Naive B cell (primary cell): Measurements from ENCODE around the gene CTBP1. TPM values are rescaled to one million over a fixed set of nuclear protein-coding genes. Genes with fewer than 3 reads are reported as not detected.
"Not testable (repeated sequence)": the region's sequence is repeated elsewhere in the genome, so short reads cannot be mapped to it uniquely, and the experiment has no call there.

Experiments
- ATAC-seq, 2 donors: fragments of 150-1000 bp; cut with Tn5 transposase; 2 replicates each; pipeline ENCODE4 v1.10.0; 2021; ENCODE audit warnings: low read depth in 2 of 2, mild to moderate bottlenecking in 2 of 2, moderate library complexity in 2 of 2
- DNase-seq: peaks from one replicate; pipeline ENCODE4 v3.0.0; 2022
- H3K27ac Mint-ChIP-seq, 6 donors: one replicate each; pipeline ENCODE4 v1.8.0; 2020 to 2022; ENCODE audit warnings: mild to moderate bottlenecking in 6 of 6, mixed read lengths in 6 of 6, moderate library complexity in 5 of 6, inconsistent platforms in 2 of 6
- H3K27me3 Mint-ChIP-seq, 3 donors: one replicate each; pipeline ENCODE4 v1.8.0; 2021 to 2022; ENCODE audit warnings: mixed read lengths in 3 of 3, mild to moderate bottlenecking in 1 of 3
- H3K36me3 Mint-ChIP-seq, 2 donors: one replicate each; pipeline ENCODE4 v1.8.0; 2020 to 2022; ENCODE audit warnings: mixed read lengths in 2 of 2, inconsistent platforms in 1 of 2, mild to moderate bottlenecking in 1 of 2
- H3K4me1 Mint-ChIP-seq, 3 donors: one replicate each; pipeline ENCODE4 v1.8.0; 2020 to 2022; ENCODE audit warnings: mixed read lengths in 3 of 3, inconsistent platforms in 1 of 3, mild to moderate bottlenecking in 1 of 3, moderate library complexity in 1 of 3
- H3K4me3 Mint-ChIP-seq, 8 donors: one replicate each; pipeline ENCODE4 v1.8.0; 2020 to 2022; ENCODE audit warnings: mild to moderate bottlenecking in 8 of 8, mixed read lengths in 8 of 8, moderate library complexity in 8 of 8, inconsistent platforms in 2 of 8
- H3K9me3 Mint-ChIP-seq, 7 donors: one replicate each; pipeline ENCODE4 v1.8.0; 2020 to 2022; ENCODE audit warnings: mixed read lengths in 7 of 7, mild to moderate bottlenecking in 5 of 7, inconsistent platforms in 2 of 7, moderate library complexity in 1 of 7
- polyA plus RNA-seq, 6 donors: library from polyadenylated mRNA; unstranded; fragments of 300-500 nt; fragmentation: Illumina TruSeq; gene quantifications; one replicate each; pipeline ENCODE4 v1.2.3, GENCODE V29; 2021; ENCODE audit warnings: low read depth in 6 of 6

The CTBP1 gene
- polyA plus RNA-seq, 6 donors from 2014 or later: 46.4 to 98.8 (median 79.8) TPM

DNA sequence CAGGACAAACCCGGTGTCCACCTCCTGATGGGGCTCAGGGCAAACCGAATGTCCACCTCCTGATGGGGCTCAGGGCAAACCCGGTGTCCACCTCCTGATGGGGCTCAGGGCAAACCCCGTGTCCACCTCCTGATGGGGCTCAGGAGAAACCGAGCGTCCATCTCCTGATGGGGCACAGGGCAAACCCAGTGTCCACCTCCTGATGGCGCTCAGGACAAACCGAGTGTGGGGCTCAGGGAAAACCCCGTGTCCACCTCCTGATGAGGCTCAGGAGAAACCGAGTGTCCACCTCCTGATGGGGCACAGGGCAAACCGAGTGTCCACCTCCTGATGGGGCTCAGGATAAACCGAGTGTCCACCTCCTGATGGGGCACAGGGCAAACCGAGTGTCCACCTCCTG, 12.1 kb downstream of the CTBP1 start:
- H3K36me3 Mint-ChIP-seq, H3K9me3 Mint-ChIP-seq, DNase-seq, H3K4me3 Mint-ChIP-seq, H3K27me3 Mint-ChIP-seq, ATAC-seq, H3K27ac Mint-ChIP-seq: not testable (repeated sequence)
- peaks cover 2 to 18% (median 13%) of the 10 kb centered on the region in 3 donors for H3K4me1 Mint-ChIP-seq

DNA sequence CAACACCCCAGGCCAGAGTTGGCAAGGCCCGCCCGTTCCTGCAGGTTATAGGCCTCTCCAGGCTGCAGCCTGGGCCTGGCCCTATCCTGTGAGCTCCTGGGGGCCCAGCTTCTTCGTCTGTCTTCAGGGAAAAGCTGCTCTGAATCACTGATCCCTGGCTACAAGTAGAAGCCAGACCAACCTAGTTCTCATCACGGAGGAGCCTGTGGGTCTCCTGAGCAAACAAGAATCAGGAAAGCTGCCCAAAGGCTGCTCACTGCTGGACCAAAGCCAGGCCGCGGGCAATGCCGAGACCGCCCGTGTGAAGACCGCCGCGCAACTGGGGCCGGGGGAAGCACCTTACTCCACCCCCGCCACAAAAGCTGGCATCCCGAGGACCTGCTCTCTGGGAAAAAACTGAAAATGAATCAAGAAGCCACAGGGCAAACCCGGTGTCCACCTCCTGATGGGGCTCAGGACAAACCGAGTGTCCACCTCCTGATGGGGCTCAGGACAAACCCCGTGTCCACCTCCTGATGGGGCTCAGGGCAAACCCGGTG, 12.8 kb downstream of the CTBP1 start:
- DNase-seq (no peak), ATAC-seq (no peak)
- Mint-ChIP-seq H3K27me3 (no peaks in the 10 kb centered on the region), H3K4me3 (no peak overlapping the region), H3K36me3 (peaks cover 0 to 5% of the 10 kb centered on the region in 2 donors), H3K9me3 (no peaks in the 10 kb centered on the region), H3K4me1 (peaks cover 2 to 18% (median 13%) of the 10 kb centered on the region in 3 donors), H3K27ac (no peak overlapping the region)

DNA sequence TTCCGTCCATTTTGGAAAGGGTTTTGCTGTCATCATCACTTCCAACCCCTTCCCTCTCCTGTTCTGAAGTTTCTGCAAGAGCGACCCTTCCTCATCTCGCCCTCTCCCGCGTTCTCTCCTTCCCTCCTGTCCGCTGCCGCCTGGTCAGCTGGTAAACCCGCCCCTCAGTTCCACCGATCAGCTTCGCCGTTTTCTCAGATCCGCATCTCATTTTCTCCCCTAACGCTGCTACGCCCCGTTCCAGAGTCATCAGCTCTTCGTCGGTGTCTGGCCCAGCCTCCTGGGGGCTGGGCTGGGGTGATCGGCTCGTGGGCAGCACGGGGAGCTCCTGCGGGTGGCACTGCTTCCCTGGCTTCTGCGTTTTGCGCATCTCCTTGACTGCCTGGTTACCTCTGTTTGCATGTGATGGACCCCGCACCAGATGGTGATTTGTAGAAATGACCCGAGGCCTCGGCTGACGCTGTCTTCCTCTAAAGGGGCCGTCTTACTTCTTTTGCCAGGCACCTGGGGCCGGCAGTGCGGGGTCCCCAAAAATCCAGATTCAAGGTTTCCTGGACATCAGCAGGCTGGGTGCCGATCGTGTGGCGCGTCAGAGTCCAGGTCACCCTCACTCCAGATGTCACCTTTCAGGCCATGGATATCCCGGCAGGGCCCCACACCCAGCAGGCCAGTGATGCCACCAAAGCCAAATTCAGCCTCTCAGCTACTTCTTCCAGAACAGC, 13.4 kb downstream of the CTBP1 start:
- H3K36me3 Mint-ChIP-seq: peaks cover 0 to 5% of the 10 kb centered on the region in 2 donors
- no peaks in the 10 kb centered on the region for H3K27me3 Mint-ChIP-seq
- H3K27ac Mint-ChIP-seq: peak overlapping the region in 1 of 6 donors; percentile 96
- DNase-seq: no peak
- H3K9me3 Mint-ChIP-seq: no peaks in the 10 kb centered on the region
- peaks cover 2 to 18% (median 13%) of the 10 kb centered on the region in 3 donors for H3K4me1 Mint-ChIP-seq
- no peak for ATAC-seq
- peak overlapping the region in 1 of 8 donors; percentile 72 for H3K4me3 Mint-ChIP-seq

DNA sequence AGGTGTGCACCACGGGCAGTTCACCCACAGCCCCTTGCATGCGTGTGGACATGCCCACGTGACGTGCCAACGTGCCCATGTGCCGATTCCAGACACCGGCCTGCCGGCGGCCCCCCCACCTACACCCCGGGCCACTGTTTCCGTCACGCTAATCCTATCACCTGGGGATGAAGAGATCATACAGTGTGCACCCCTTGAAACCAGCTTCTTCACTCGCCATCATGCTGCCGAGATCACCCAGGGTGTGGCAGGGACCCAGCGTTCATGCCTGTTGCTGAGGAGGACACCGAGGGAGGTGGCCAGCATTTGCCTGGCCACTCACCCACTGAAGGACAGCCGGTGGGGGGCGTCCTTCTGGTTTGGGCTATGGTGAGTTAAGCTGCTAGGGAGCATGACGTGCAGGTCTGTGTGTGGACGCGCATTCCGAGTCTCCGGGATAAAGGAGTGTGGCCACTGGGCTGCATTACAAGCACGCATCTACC, 14.1 kb downstream of the CTBP1 start:
- H3K4me1 Mint-ChIP-seq: peaks cover 3 to 18% (median 17%) of the 10 kb centered on the region in 3 donors
- no peak overlapping the region for H3K4me3 Mint-ChIP-seq
- no peak for DNase-seq
- peaks cover 0 to 5% of the 10 kb centered on the region in 2 donors for H3K36me3 Mint-ChIP-seq
- no peak for ATAC-seq
- no peaks in the 10 kb centered on the region for H3K27me3 Mint-ChIP-seq
- H3K9me3 Mint-ChIP-seq: no peaks in the 10 kb centered on the region
- peak overlapping the region in 1 of 6 donors; percentile 57 for H3K27ac Mint-ChIP-seq

DNA sequence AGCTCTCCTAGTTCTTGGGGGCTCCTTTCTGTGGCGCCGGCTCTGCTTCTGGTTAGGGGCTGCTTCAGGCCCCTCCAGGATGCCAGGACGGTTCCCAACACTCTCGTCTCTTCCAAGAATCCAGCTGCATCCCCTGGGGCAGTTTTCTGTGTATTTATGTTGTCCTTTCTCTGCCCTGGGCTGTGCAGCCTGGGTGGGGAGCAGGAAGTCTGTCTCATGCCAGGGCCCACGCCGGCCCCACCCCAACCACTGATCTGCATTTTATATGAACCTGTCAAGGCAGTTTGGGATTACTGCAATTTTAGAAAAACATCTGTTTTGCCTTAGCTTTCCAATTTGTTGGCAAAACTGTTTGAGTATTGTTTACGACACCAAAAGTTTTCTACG, 14.6 kb downstream of the CTBP1 start:
- Mint-ChIP-seq H3K9me3 (no peaks in the 10 kb centered on the region), H3K4me1 (peaks cover 7 to 23% (median 18%) of the 10 kb centered on the region in 3 donors), H3K27ac (peak overlapping the region in 3 of 6 donors; percentile 31 to 47 (median 33)), H3K36me3 (peaks cover 0 to 5% of the 10 kb centered on the region in 2 donors), H3K4me3 (no peak overlapping the region), H3K27me3 (no peaks in the 10 kb centered on the region)
- ATAC-seq: no peak
- no peak for DNase-seq

DNA sequence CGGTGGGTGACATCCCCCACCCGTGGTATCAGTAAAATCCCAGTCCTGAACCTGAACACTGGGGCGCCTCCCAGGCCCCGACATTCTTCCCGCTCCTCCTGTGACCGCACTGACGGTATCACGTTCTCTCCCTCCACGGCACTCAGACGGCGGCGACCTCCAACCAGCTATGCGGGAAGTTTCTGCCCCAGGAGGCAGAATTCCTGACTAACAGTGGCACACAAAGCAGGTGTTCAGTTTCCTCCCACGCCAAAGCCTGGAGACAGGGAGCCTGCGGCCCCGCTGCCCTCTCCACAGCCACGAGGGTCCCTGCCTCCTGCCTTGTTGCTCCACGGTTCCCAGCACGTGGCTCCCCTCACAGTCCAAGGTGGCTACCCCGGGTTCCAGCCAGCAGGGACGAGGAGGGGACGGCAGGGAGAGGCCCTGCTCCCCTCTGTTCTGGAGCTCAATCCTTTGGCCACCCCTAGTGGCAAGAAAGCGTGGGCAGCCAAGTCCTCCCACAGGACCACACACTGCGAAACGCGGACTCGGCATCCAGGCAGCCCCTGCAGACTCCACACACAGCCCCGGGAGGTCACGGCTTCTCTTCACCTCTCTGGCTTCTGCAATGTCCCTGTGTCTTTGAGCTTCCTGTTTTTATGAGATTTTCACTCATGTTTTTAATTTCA, 15.2 kb downstream of the CTBP1 start:
- ATAC-seq (no peak), DNase-seq (no peak)
- Mint-ChIP-seq H3K4me3 (peak overlapping the region in 1 of 8 donors; percentile 59), H3K27me3 (no peaks in the 10 kb centered on the region), H3K27ac (peak overlapping the region in 2 of 6 donors; percentile 31 to 33), H3K9me3 (no peaks in the 10 kb centered on the region), H3K4me1 (peaks cover 7 to 25% (median 15%) of the 10 kb centered on the region in 3 donors), H3K36me3 (peaks cover 0 to 5% of the 10 kb centered on the region in 2 donors)

DNA sequence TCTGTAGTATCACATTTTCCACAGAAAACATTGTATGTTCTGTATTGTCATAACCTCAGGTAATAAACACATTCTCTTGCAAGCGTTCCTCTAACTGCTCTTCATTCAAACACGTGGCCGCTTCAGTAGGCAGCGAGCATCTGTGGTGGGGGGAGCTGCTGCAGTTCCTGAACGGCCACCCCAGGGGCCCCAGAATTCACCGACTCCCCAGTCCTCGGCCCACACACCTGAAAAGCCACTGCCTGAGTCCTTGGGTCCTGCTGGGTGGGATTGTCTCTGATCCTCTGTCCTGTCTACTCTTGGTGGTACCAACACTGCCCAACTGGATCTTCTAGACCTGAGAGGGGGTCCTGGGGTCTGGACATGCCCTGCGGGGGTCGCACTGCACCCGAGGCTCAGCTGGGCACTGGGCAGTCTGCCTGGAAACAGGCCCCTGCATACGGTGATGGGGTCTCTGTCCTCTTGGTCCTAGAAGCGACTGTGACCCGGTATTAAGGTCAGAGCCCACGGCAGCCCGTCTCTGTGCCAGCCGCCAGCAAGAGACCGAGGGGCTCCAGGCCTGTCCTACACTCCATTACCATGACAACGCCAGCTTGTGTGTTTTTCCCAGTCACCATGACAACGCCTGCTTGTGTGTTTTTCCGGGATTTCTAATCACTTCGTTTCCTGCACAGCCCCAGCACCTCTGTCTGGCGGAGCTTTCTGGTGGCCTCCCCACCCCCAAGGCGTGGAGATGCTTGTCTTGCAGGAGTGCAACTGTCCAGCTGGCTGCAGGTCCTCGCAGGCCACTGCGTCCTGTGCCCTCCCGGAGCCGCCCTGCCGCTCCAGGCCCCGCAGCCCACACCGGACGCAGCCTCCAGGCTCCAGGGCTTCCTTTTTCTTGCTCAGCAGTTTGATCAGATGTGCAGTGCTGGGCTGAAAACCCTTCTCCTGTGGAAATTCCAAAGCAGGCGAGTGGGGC, 16.0 kb downstream of the CTBP1 start:
- Mint-ChIP-seq H3K27ac (peak overlapping the region in 3 of 6 donors; percentile 26 to 56 (median 44)), H3K36me3 (peaks cover under 1 to 5% of the 10 kb centered on the region in 2 donors), H3K4me3 (peak overlapping the region in 2 of 8 donors; percentile 42 to 59), H3K9me3 (no peaks in the 10 kb centered on the region), H3K4me1 (peaks cover 7 to 26% (median 10%) of the 10 kb centered on the region in 3 donors), H3K27me3 (no peaks in the 10 kb centered on the region)
- ATAC-seq (no peak), DNase-seq (no peak)

DNA sequence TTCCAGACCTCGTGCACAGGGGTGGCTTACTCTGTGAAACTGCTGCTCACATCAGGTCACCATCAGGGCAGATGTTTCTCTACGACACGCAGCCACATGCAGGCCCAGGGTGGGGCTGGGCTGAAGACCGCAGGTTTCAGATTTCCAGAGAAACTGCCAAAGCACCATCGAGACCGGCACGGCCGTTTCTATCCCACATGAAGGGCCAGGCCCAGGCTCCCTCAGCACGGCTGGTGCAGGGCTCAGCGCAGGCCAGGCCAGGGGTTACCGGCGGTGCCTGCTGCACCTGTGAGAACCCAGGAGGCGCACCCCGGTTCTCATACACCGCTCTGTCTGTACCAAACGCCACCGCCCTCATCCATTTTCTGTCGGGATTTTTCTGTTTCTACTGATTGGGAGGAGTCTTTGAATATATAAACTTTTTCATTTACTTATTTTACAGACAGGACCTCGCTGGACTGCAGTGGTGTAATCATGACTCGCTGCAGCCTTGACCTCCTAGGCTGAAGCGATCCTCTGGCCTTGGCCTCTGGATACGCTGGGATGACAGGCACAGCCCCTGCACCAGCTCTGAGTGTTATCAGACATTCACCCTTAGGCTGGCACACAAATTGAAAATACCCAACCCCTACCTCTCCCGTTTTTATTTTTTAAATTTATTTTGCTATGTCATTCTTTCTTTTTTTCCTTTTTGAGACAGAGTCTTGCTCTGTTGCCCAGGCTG, 17.1 kb downstream of the CTBP1 start:
- peaks cover 5 to 12% of the 10 kb centered on the region in 2 donors for H3K36me3 Mint-ChIP-seq
- peak overlapping the region in 2 of 6 donors; percentile 44 to 55 for H3K27ac Mint-ChIP-seq
- H3K27me3 Mint-ChIP-seq: no peaks in the 10 kb centered on the region
- DNase-seq (no peak), ATAC-seq (no peak)
- peaks cover 12 to 37% (median 14%) of the 10 kb centered on the region in 3 donors for H3K4me1 Mint-ChIP-seq
- no peaks in the 10 kb centered on the region for H3K9me3 Mint-ChIP-seq
- H3K4me3 Mint-ChIP-seq: no peak overlapping the region

DNA sequence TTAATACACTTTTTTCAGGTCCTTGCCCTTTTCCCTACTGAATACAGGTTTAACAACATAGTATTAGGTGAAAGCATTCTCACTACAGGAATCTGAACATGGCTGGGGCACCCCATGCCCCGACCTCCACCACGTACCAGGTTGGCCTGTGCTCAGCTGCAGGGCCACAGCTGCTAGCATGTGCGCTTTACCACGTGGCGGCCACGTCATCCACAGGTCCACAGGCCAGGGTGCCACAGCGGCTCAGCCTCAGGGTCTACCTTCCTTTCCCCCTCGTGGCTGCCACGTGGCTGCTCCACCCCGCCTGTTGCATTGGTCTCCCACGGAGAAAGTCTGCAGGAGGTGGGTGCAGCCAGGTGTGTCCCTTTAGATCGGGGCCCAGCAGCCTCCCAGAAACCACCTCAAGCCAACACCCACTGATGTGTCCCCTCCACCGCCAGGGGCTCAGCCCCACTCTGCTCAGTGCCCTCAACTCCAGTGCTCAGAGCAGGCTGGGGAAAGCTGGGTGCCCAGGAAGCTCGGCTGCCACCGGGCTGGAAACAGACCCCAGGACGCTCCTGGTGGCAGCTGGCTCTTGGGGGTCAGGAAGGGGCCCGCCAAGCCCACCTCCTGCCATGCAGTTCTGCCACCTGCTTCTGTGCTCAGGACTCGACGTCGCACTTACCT, 17.8 kb downstream of the CTBP1 start:
- Mint-ChIP-seq H3K27ac (no peak overlapping the region), H3K4me3 (no peak overlapping the region), H3K36me3 (peaks cover 5 to 14% of the 10 kb centered on the region in 2 donors), H3K27me3 (no peaks in the 10 kb centered on the region), H3K9me3 (no peaks in the 10 kb centered on the region), H3K4me1 (peaks cover 12 to 37% (median 14%) of the 10 kb centered on the region in 3 donors)
- DNase-seq (no peak), ATAC-seq (no peak)

DNA sequence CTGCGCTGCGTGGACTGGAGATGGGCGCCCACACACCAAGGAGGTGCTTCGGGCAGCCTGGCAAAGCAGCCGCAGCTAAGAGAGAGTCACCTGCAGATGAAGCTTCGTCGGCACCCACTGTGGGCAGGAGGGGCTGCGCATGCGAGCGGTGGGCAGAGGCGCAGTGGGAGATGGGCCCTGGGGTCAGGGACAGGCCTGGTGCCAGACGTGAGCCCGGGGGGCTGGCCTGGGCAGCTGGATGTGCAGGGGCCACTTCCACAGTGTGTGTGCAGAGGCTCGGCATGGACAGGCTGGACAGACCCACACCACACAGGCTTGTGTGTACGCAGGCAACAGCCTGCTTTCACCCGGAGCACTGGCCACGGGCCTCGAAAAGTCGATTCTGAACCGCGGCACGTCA, 18.6 kb downstream of the CTBP1 start:
- Mint-ChIP-seq H3K4me1 (peaks cover 11 to 37% (median 14%) of the 10 kb centered on the region in 3 donors), H3K36me3 (peaks cover 2 to 14% of the 10 kb centered on the region in 2 donors), H3K27me3 (no peaks in the 10 kb centered on the region), H3K27ac (no peak overlapping the region), H3K4me3 (peak overlapping the region in 1 of 8 donors; percentile 42), H3K9me3 (no peaks in the 10 kb centered on the region)
- no peak for ATAC-seq
- no peak for DNase-seq

DNA sequence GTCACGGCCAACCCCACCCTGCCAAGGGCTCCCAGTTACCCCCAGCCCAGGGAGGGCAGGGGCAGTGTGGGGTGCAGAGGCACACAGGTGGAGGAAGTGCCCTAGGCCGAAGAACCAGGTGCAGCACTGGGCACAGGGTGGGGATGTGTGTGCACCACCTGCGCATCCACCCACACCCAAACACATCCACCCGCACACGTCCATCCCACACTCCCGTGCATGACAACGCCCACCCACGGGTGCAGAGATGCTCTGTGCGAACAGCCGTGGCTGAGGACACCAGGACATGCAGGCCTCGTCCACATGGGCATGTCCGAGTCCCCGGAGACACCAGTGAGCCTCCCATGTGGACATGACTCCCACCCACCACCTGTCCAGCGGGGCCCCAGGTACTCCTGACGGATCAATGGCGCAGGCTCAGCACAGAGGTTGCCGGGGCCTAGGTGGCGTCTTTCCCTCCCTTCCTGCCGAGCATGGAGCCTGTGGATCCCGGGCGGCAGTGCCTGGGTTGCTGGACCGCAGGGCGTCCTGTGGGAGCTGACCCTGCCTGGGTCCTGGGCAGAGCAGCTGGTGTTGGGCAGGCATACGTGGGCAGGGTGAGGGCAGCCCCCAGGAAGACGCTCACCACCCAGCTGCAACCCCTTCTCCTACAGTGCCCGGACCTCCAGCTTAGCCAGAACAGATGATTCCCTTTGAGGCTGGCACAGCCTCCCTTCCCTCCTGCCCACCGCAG, 19.6 kb downstream of the CTBP1 start:
- H3K36me3 Mint-ChIP-seq: peaks cover 5 to 21% of the 10 kb centered on the region in 2 donors

More for the DNA sequence above, 19.6 kb downstream of the CTBP1 start:
- no peak for DNase-seq
- peak overlapping the region in 1 of 6 donors; percentile 29 for H3K27ac Mint-ChIP-seq
- no peaks in the 10 kb centered on the region for H3K9me3 Mint-ChIP-seq
- no peaks in the 10 kb centered on the region for H3K27me3 Mint-ChIP-seq
- H3K4me1 Mint-ChIP-seq: peaks cover 4 to 38% (median 13%) of the 10 kb centered on the region in 3 donors
- no peak for ATAC-seq
- H3K4me3 Mint-ChIP-seq: no peak overlapping the region
